BJ (cell line): Measurements from ENCODE around the gene RSBN1. TPM values are rescaled to one million over a fixed set of nuclear protein-coding genes. Genes with fewer than 3 reads are reported as not detected.

Experiments used
- CTCF ChIA-PET: fragments of 350-600 bp; formaldehyde crosslinking; extraction: SDS; loops from one replicate; lab custom pipeline; 2021; ENCODE audit warnings: antibody characterized with exemption, inconsistent platforms; lab: Yijun Ruan, JAX
- POLR2A ChIA-PET: fragments of 300-600 bp; sonication (Branson Sonifier 250); formaldehyde crosslinking; extraction: SDS; loops from one replicate; lab custom pipeline; 2021; ENCODE audit warnings: antibody characterized with exemption; lab: Charles Lee
- DNase-seq: peaks from one replicate; pipeline ENCODE4 v3.0.0-alpha.2; 2011; ENCODE audit warnings: low read depth
- H3K27me3 ChIP-seq: 2 replicates; pipeline ENCODE4 v1.6.0; 2011; ENCODE audit warnings: low read length; ENCODE audit not compliant: control insufficient read depth, insufficient read depth
- H3K36me3 ChIP-seq: 2 replicates; pipeline ENCODE4 v1.5.1; 2011; ENCODE audit warnings: low read length; ENCODE audit not compliant: control insufficient read depth, insufficient read depth
- H3K4me3 ChIP-seq: 2 replicates; pipeline ENCODE4 v1.5.1; 2011; ENCODE audit warnings: low read depth, mild to moderate bottlenecking, control low read depth, low read length
- CTCF ChIP-seq: IDR thresholded peaks from 2 replicates; pipeline ENCODE4 v1.5.1; 2011; ENCODE audit warnings: low read depth, mild to moderate bottlenecking, control low read depth, inconsistent platforms, low read length, moderate library complexity; ENCODE audit not compliant: insufficient read depth
- polyA minus RNA-seq: library from RNA; depleted of rRNA, polyadenylated mRNA; stranded (reverse); fragments of >200 nt; gene quantifications from 2 replicates; pipeline ENCODE4 v1.2.3, GENCODE V29; 2011; rRNA and poly(A)+ RNA removed
- polyA plus RNA-seq: library from polyadenylated mRNA; depleted of rRNA; stranded (reverse); fragments of >200 nt; gene quantifications from 2 replicates; pipeline ENCODE4 v1.2.3, GENCODE V29; 2011; rRNA removed

The RSBN1 gene
- polyA plus RNA-seq (4.0 and 11.0 TPM in 2 replicates), polyA minus RNA-seq (8.7 and 13.6 TPM in 2 replicates)

GRCh38 chr1:113811888-113812660 lies at the start of gene RSBN1:
RSBN1 (minus strand) TSS chr1:113812476; CDS start chr1:113812412, 64 bp downstream.
- no peak for TF ChIP-seq CTCF
- H3K4me3 ChIP-seq, result peak within 1 kb of the TSS; percentile 79
- H3K36me3 ChIP-seq, result no peaks in the 10 kb centered on the region
- CTCF ChIA-PET, result interaction anchor here (0.6 to 1.8 kb wide), 3 partner anchors 9 to 470 kb away, joined by 4 to 5 read pairs (median 4); no protein-coding TSS in a partner anchor
- H3K27me3 ChIP-seq, result no peaks in the 10 kb centered on the region
- POLR2A ChIA-PET, result interaction anchor here (0.7 to 0.9 kb wide), 3 partner anchors 17 to 52 kb away, joined by 3 to 4 read pairs (median 4); no protein-coding TSS in a partner anchor
- DNase-seq, result peak; percentile 97

- H3K27me3 ChIP-seq, result no peaks in the 10 kb centered on the region
- POLR2A ChIA-PET, result no interaction called here
- CTCF ChIA-PET, result interaction anchor here (1.8 kb wide), 1 partner anchor 8 kb away, joined by 6 read pairs; no protein-coding TSS in a partner anchor
- DNase-seq, result no peak
- no peak overlapping the region for H3K4me3 ChIP-seq
- TF ChIP-seq CTCF, result no peak
- H3K36me3 ChIP-seq, result no peaks in the 10 kb centered on the region
These were observed 49.4 kb upstream of the RSBN1 start for GRCh38 chr1:113861641-113862040.

GRCh38 chr1:113860891-113861290 lies 48.6 kb upstream of the RSBN1 start:
- POLR2A ChIA-PET, result interaction anchor here (0.6 kb wide), 1 partner anchor 57 kb away, joined by 4 read pairs; no protein-coding TSS in a partner anchor
- CTCF ChIA-PET, result interaction anchor here (0.6 to 1.8 kb wide), 3 partner anchors 9 to 20 kb away, joined by 3 to 6 read pairs (median 3); no protein-coding TSS in a partner anchor
- Histone ChIP-seq H3K36me3 (no peaks in the 10 kb centered on the region), H3K27me3 (no peaks in the 10 kb centered on the region), H3K4me3 (no peak overlapping the region)
- TF ChIP-seq CTCF, result no peak
- DNase-seq, result peak; percentile 30

GRCh38 chr1:113859478-113860175 lies 47.4 kb upstream of the RSBN1 start:
- ChIA-PET POLR2A (interaction anchor here (0.6 kb wide), 3 partner anchors 120 to 903 kb away, joined by 3 to 6 read pairs (median 4); partner anchors contain the start of gene OLFML3), CTCF (interaction anchor here (0.6 to 1.8 kb wide), 3 partner anchors 10 to 1352 kb away, joined by 3 to 6 read pairs (median 3); no protein-coding TSS in a partner anchor)
- DNase-seq, result no peak
- Histone ChIP-seq H3K36me3 (no peaks in the 10 kb centered on the region), H3K4me3 (no peak overlapping the region), H3K27me3 (no peaks in the 10 kb centered on the region)
- TF ChIP-seq CTCF, result no peak
